ENCODE results near the gene PXDN.

The PXDN gene

GRCh38 chr2:1612391-1613077 lies 131.8 kb downstream of the PXDN start:
- Histone ChIP-seq H3K4me3 (ENCODE audit: low read length) (no peak overlapping the region), H3K9me3 (replicated peaks; ENCODE audit: insufficient read depth, low read length) (no peaks in the 10 kb centered on the region), H3K9me2 (replicated peaks; ENCODE audit: insufficient read depth, low read length) (no peaks in the 10 kb centered on the region), H3K27ac (ENCODE audit: low read length) (no peak overlapping the region), H3K9ac (ENCODE audit: low read length) (no peak overlapping the region), H3K4me2 (ENCODE audit: low read depth, low read length) (no peak overlapping the region), H3F3A (ENCODE audit: insufficient read depth, low read length) (no peaks in the 10 kb centered on the region), H3K36me3 (replicated peaks; ENCODE audit: insufficient read depth, low read length) (no peaks in the 10 kb centered on the region), H2AFZ (ENCODE audit: low read length) (no peak overlapping the region), H3K79me2 (ENCODE audit: low read length) (no peaks in the 10 kb centered on the region), H3K27me3 (replicated peaks; ENCODE audit: insufficient read depth, low read length) (no peaks in the 10 kb centered on the region), H4K20me1 (ENCODE audit: insufficient read depth, low read length) (no peaks in the 10 kb centered on the region), H3K4me1 (ENCODE audit: low read length) (no peaks in the 10 kb centered on the region)
- no peak for TF ChIP-seq EZH2phosphoT487 (IDR thresholded peaks at IDR 0.05; ENCODE audit: low read length)
- no peak for TF ChIP-seq CTCF (IDR thresholded peaks at IDR 0.05; ENCODE audit: low read length)
- TF ChIP-seq EZH2 (optimal IDR thresholded peaks at IDR 0.05; ENCODE audit: low read depth, low read length), result no peak
- no peak for DNase-seq

- H4K20me1 ChIP-seq (ENCODE audit: insufficient read depth, low read length), result no peaks in the 10 kb centered on the region
- no peaks in the 10 kb centered on the region for H3K4me1 ChIP-seq (ENCODE audit: low read length)
- H3F3A ChIP-seq (ENCODE audit: insufficient read depth, low read length), result no peaks in the 10 kb centered on the region
- no peak overlapping the region for H3K4me2 ChIP-seq (ENCODE audit: low read depth, low read length)
- no peaks in the 10 kb centered on the region for H3K79me2 ChIP-seq (ENCODE audit: low read length)
- H3K9me2 ChIP-seq (replicated peaks; ENCODE audit: insufficient read depth, low read length), result no peaks in the 10 kb centered on the region
- no peaks in the 10 kb centered on the region for H3K9me3 ChIP-seq (replicated peaks; ENCODE audit: insufficient read depth, low read length)
- no peaks in the 10 kb centered on the region for H3K27me3 ChIP-seq (replicated peaks; ENCODE audit: insufficient read depth, low read length)
- no peak overlapping the region for H3K27ac ChIP-seq (ENCODE audit: low read length)
- TF ChIP-seq EZH2 (optimal IDR thresholded peaks at IDR 0.05; ENCODE audit: low read depth, low read length) (no peak), CTCF (IDR thresholded peaks at IDR 0.05; ENCODE audit: low read length) (no peak), EZH2phosphoT487 (IDR thresholded peaks at IDR 0.05; ENCODE audit: low read length) (no peak)
- H3K4me3 ChIP-seq (ENCODE audit: low read length), result no peak overlapping the region
- DNase-seq, result no peak
- no peaks in the 10 kb centered on the region for H3K36me3 ChIP-seq (replicated peaks; ENCODE audit: insufficient read depth, low read length)
- H2AFZ ChIP-seq (ENCODE audit: low read length), result no peak overlapping the region
- no peak overlapping the region for H3K9ac ChIP-seq (ENCODE audit: low read length)
Observed at GRCh38 chr2:1611886-1612285, 132.4 kb downstream of the PXDN start.

DNA sequence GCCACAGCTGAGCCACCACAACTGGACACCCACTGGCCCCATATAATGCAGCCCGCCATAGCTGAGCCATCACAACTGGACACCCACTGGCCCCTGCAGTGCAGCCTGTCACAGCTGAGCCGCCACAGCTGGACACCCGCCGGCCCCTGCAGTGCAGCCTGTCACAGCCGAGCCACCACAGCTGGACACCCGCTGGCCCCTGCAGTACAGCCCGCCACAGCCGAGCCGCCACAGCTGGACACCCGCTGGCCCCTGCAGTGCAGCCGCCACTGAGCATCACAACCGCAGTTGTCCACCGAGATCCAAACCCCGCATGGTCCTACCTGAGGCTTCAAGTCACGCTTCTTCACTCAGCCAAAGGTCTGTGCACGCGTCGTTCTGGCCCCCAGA lies 134.2 kb downstream of the PXDN start:
- Histone ChIP-seq H4K20me1 (ENCODE audit: insufficient read depth, low read length) (no peaks in the 10 kb centered on the region), H3K9me3 (replicated peaks; ENCODE audit: insufficient read depth, low read length) (no peaks in the 10 kb centered on the region), H3K9ac (ENCODE audit: low read length) (no peak overlapping the region), H3F3A (ENCODE audit: insufficient read depth, low read length) (no peaks in the 10 kb centered on the region), H3K79me2 (ENCODE audit: low read length) (no peaks in the 10 kb centered on the region), H3K4me2 (ENCODE audit: low read depth, low read length) (no peak overlapping the region), H3K36me3 (replicated peaks; ENCODE audit: insufficient read depth, low read length) (no peaks in the 10 kb centered on the region), H3K27me3 (replicated peaks; ENCODE audit: insufficient read depth, low read length) (no peaks in the 10 kb centered on the region), H3K27ac (ENCODE audit: low read length) (no peak overlapping the region), H3K4me3 (ENCODE audit: low read length) (no peak overlapping the region), H3K4me1 (ENCODE audit: low read length) (no peaks in the 10 kb centered on the region), H2AFZ (ENCODE audit: low read length) (no peak overlapping the region), H3K9me2 (replicated peaks; ENCODE audit: insufficient read depth, low read length) (no peaks in the 10 kb centered on the region)
- DNase-seq, result no peak
- TF ChIP-seq CTCF (IDR thresholded peaks at IDR 0.05; ENCODE audit: low read length) (no peak), EZH2 (optimal IDR thresholded peaks at IDR 0.05; ENCODE audit: low read depth, low read length) (no peak)

Measured in MM.1S (cell line).